Bone marrow (tissue), 2 donors: Measurements from ENCODE around the gene TAF5L.
A peak's percentile ranks its signal among the peaks of the same experiment; 100 is the strongest.
"Not testable (repeated sequence)": the region's sequence is repeated elsewhere in the genome, so short reads cannot be mapped to it uniquely, and the experiment has no call there.

ENCODE experiments used
- DNase-seq, 2 donors: peaks; one replicate each; lab custom pipeline; 2025; lab: John Stamatoyannopoulos, UW

TAF5L gene

GRCh38 chr1:229603371-229604005, 22.4 kb downstream of the TAF5L start:
- DNase-seq = no peak

DNA sequence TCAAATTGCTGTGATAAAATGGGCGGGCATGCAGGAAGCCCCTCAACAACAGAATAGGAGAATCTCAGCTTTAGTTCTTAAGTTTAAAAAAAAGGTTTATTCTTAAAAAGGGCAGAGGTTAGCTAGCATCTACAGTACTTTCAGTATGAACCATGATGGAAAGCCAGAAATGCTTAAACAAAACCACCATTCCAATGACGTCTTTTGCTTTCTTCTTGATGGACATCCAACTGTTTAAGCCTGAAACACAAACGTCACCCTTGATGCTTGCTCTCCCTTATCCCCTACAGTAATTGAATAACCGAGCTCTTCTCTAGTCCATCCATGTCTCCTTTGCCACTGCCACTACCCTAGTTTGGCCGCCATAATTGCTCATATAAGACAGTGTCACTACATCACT, 25.7 kb downstream of the TAF5L start:
- no peak for DNase-seq

GRCh38 chr1:229599218-229599954, 26.5 kb downstream of the TAF5L start:
- DNase-seq = no peak

GRCh38 chr1:229597877-229598276, 28.0 kb downstream of the TAF5L start:
- no peak for DNase-seq

GRCh38 chr1:229596925-229597699, 28.8 kb downstream of the TAF5L start:
- no peak for DNase-seq

- DNase-seq = not testable (repeated sequence)
Measured at GRCh38 chr1:229595876-229596275, 30.0 kb downstream of the TAF5L start.

- DNase-seq = no peak
Measured at GRCh38 chr1:229594227-229595008, 31.5 kb downstream of the TAF5L start.

DNA sequence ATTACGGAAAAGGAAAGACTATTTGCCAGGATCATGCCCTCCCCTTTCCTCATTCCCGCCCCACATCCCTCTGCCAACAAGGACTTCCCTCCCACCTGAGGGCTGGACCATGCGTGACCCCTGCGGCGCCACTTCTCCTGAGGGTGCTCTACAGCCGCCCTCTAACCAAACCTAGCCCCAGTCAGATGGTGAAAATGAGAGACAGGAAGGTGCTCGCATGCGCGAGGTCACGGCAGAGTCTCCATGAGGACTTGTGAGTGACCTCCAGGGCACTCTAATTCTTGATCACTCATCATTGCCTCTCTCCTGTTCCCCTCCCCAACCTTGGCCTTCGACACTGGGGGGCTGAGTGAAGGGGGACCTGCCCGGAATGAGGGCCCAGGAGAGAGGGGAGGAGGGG, 32.1 kb downstream of the TAF5L start:
- no peak for DNase-seq

DNA sequence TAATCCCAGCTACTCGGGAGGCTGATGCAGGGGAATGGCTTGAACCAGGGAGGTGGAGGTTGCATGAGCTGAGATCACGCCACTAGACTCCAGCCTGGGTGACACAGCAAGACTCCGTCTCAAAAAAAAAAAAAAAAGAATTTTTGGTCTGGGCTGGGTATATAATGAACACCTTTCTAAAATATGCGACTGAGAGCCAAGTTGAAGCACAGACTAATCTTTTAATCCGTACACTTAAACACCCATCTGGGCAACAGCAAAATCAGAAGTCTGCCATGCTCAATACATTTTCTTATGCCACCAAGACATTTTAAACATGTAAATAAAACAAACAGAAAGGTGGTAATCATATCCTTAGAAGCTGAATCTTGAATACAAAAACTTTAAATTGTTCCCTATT, 35.8 kb downstream of the TAF5L start:
- DNase-seq = no peak

- no peak for DNase-seq
Measured at GRCh38 chr1:229585338-229585737, 40.6 kb downstream of the TAF5L start.

DNA sequence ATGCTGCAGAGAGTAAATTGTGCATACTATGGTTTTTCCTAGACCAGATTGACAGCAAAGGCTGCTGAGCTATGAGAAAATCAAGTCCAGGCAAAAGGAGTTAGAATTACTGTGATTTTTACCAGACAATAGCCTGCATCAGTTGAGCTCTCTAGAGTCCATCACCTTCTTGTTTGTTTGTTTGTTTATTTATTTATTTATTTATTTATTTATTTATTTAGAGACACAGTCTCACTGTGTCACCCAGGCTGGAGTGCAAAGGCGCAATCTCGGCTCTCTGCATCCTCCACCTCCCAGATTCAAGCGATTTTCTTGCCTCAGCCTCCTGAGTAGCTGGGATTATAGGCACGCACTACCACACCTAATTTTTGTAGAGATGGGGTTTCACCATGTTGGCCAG, 43.2 kb downstream of the TAF5L start:
- no peak for DNase-seq

DNA sequence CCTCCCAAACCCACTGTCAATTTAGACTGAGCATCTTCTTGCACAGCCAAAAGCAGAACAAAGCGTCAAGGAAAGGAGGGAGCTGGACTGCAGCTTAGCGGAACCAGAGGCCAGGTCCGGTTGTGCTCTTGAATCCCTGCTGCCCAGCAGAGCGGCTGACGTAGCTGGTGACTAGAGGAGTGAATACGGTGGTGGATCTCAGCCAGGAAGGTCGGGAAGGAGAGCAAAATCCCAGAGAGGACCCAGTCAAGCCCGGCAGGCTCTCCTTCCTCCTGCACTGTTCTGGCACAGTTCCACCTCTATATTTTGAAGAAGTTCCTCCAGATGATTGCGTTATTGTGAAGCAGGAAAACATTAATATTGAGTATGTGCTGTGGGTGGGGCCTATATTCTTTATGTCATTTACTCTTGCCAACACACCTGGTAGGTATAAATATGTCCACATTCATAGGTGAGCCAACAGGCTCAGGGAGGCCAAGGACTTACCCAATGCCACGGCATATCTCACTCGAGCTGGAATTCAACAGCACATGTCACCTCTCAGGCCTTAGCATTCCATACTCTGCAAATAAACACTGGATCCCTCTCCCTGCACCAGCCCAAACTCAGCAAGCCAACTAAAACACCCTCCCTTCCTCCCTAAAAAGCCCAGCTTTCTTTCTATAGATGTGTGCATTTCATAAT, 43.8 kb downstream of the TAF5L start:
- DNase-seq = no peak

DNA sequence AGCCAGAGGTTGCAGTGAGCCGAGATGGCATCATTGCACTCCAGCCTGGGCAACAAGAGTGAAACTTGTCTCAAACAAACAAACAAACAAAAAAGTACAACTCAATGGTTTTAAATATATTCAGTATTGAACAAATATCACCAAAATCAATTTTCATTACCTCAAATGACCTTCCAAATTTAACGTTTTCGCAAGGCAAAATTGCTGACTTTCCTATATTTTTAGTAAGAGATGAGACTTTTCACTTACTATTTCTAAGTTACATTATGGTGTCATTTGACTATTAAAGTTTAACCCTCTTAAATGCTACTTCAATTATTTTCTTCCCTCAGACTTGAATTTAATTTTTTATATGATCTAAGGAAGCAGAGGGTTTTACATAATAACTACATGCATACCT, 44.4 kb downstream of the TAF5L start:
- DNase-seq = no peak

- peak; percentile 14 to 35 for DNase-seq
Measured at GRCh38 chr1:229579059-229579673, 46.8 kb downstream of the TAF5L start.

DNA sequence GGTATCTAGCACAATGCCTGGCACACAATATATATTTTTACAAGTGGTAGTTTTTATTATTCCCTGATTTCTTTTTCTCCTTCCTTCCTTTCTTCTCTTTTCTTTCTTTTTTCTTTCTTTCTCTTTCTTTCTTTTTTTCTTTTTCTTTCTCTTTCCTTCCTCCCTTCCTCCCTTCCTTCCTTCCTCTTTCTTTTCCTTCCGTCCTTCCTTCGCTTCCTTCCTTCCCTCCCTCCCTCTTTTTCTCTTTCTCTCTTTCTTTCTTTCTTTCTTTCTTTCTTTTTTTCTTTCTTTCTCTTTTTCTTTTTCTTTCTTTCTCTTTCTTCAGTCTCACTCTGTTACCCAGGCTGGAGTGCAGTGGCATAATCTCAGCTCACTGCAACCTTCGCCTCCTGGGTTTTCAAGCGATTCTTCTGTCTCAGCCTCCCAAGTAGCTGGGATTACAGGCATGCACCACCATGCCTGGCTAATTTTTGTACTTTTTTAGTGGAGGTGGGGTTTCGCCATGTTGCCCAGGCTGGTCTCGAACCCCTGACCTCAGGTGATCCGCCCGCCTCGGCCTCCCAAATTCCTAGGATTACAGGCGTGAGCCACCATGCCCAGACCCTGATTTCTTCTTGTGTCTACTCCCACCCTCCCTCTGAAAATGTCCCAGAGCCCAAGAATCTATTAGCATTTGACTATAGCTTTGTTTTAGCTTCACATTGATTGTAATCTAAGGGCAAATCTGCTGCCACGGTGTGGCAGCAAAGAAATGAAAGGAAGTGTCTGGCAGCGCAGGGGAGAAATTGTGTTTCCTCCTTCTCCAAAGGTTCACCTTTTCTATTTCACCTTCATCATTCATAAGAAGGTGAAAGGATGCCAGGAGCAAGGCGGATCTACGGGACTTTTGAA, 47.5 kb downstream of the TAF5L start:
- DNase-seq = no peak

- no peak for DNase-seq
Measured at GRCh38 chr1:229574679-229575442, 51.1 kb downstream of the TAF5L start.

GRCh38 chr1:229572286-229572685, 53.6 kb downstream of the TAF5L start:
- DNase-seq = no peak

- no peak for DNase-seq
Measured at GRCh38 chr1:229570891-229571516, 54.9 kb downstream of the TAF5L start.

- no peak for DNase-seq
Measured at GRCh38 chr1:229570305-229570704, 55.6 kb downstream of the TAF5L start.
